Thyroid gland (tissue), 4 donors: Measurements from ENCODE around the gene TDO2.

ENCODE experiments used
- CTCF ChIP-seq, 6 experiments: fragments of 200-600 bp in 3 of 6; fragments of 450-650 bp in 3 of 6; sonication (generic) in 3 of 6; IDR thresholded peaks; one replicate each; pipeline ENCODE4 v1.5.1; 2016 to 2019; ENCODE audit warnings: antibody characterized with exemption in 6 of 6, mild to moderate bottlenecking in 2 of 6, inconsistent platforms in 1 of 6, moderate library complexity in 1 of 6
- POLR2A ChIP-seq, 2 donors: fragments of 450-650 bp; IDR thresholded peaks; one replicate each; pipeline ENCODE4 v1.6.1; 2017; ENCODE audit warnings: antibody characterized with exemption in 2 of 2, mild to moderate bottlenecking in 2 of 2, moderate library complexity in 1 of 2

DNA sequence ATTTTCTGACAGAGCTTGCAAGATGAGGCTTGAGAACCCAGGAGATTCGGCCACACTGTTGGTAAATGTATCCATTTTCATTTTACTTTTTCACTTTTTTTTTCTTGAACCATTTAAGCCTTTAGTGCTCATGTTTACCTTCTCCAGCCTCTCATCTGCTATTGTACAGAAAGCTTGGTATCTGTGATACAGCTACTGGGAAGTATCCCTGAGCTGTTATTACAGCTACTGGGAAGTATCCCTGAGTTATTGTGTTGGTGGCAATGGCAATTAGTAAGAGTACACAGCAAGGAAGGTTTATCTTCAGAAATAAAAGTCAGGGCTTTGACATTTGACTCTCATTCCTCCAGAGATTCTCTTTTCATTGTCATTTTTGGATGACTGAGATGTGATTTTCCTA lies 38.3 kb downstream of the TDO2 start:
- TF ChIP-seq CTCF (IDR thresholded peaks at IDR 0.05) (no peak), POLR2A (IDR thresholded peaks at IDR 0.05) (no peak)
